GM12873 (cell line): ENCODE measurements around the gene RETREG1.

Experiments
- CTCF ChIP-seq: IDR thresholded peaks from 2 replicates; pipeline ENCODE4 v1.5.1; 2012; ENCODE audit warnings: low read depth, mild to moderate bottlenecking, moderate library complexity, low read length, control low read depth; ENCODE audit not compliant: insufficient read depth; ENCODE audit errors: missing control alignments

RETREG1 gene

GRCh38 chr5:16461782-16462181 is 155.0 kb downstream of the RETREG1 start:
- TF ChIP-seq CTCF, result no peak

- no peak for TF ChIP-seq CTCF
These were observed 155.8 kb downstream of the RETREG1 start for GRCh38 chr5:16461026-16461425.

- no peak for TF ChIP-seq CTCF
These were observed 157.3 kb downstream of the RETREG1 start for GRCh38 chr5:16459451-16459850.

GRCh38 chr5:16457853-16458252 is 158.9 kb downstream of the RETREG1 start:
- no peak for TF ChIP-seq CTCF

GRCh38 chr5:16457451-16457850 is 159.3 kb downstream of the RETREG1 start:
- TF ChIP-seq CTCF, result no peak

GRCh38 chr5:16456103-16456832 is 160.5 kb downstream of the RETREG1 start:
- peak; percentile 64 for TF ChIP-seq CTCF

GRCh38 chr5:16455668-16456067 is 161.1 kb downstream of the RETREG1 start:
- no peak for TF ChIP-seq CTCF
